PFSK-1 (cell line): ENCODE results near the gene FOSL1.

Experiments used
- REST ChIP-seq, 2 experiments: IDR thresholded peaks; 2 replicates each; pipeline versions ENCODE4 v1.6.1 to v1.8.0; 2011 to 2012; ENCODE audit warnings: low read depth in 2 of 2, low read length in 2 of 2, control low read depth in 1 of 2, inconsistent platforms in 1 of 2, mild to moderate bottlenecking in 1 of 2, moderate library complexity in 1 of 2; ENCODE audit not compliant: insufficient read depth in 1 of 2
- SIN3A ChIP-seq: IDR thresholded peaks from 2 replicates; pipeline ENCODE4 v1.6.1; 2012; ENCODE audit warnings: mild to moderate bottlenecking, low read length, moderate library complexity, borderline replicate concordance; ENCODE audit not compliant: insufficient read depth
- TAF1 ChIP-seq: IDR thresholded peaks from 2 replicates; pipeline ENCODE4 v1.6.1; 2012; ENCODE audit warnings: low read length, control low read depth, borderline replicate concordance; ENCODE audit not compliant: insufficient read depth

GRCh38 chr11:65849366-65849765 lies 50.8 kb downstream of the FOSL1 start:
- no peak for TF ChIP-seq TAF1
- no peak for TF ChIP-seq SIN3A
- TF ChIP-seq REST (IDR thresholded peaks at IDR 0.05; ENCODE audit: insufficient read depth in 1 of 2, low read depth in 2 of 2, low read length in 2 of 2): no peak
